Epidermal melanocyte (primary cell): ENCODE results near the gene MYBPC3.
A peak's percentile ranks its signal among the peaks of the same experiment; 100 is the strongest.
"Not testable (repeated sequence)": the region's sequence is repeated elsewhere in the genome, so short reads cannot be mapped to it uniquely, and the experiment has no call there.

ENCODE experiments used
- DNase-seq: peaks from one replicate; pipeline ENCODE4 v3.0.0; 2011; ENCODE audit warnings: low spot score; ENCODE audit not compliant: insufficient read length

The MYBPC3 gene

GRCh38 chr11:47324520-47324919, 28.0 kb downstream of the MYBPC3 start:
- no peak for DNase-seq

- DNase-seq = peak; percentile 22
Observed at GRCh38 chr11:47318166-47318565, 34.3 kb downstream of the MYBPC3 start.

- DNase-seq = no peak
Observed at GRCh38 chr11:47317064-47317828, 35.3 kb downstream of the MYBPC3 start.

GRCh38 chr11:47316501-47316900, 36.0 kb downstream of the MYBPC3 start:
- not testable (repeated sequence) for DNase-seq

- DNase-seq = no peak
Observed at GRCh38 chr11:47314992-47315391, 37.5 kb downstream of the MYBPC3 start.

- no peak for DNase-seq
Observed at GRCh38 chr11:47308050-47308823, 44.3 kb downstream of the MYBPC3 start.

GRCh38 chr11:47306484-47306844, 46.0 kb downstream of the MYBPC3 start:
- DNase-seq = no peak

- DNase-seq = no peak
Observed at GRCh38 chr11:47305734-47306483, 46.6 kb downstream of the MYBPC3 start.

- DNase-seq = no peak
Observed at GRCh38 chr11:47302853-47303252, 49.6 kb downstream of the MYBPC3 start.

GRCh38 chr11:47299078-47299477, 53.4 kb downstream of the MYBPC3 start:
- DNase-seq = no peak

GRCh38 chr11:47296045-47296444, 56.5 kb downstream of the MYBPC3 start:
- DNase-seq = no peak

- DNase-seq = no peak
Observed at GRCh38 chr11:47295385-47295784, 57.1 kb downstream of the MYBPC3 start.

- no peak for DNase-seq
Observed at GRCh38 chr11:47289856-47290255, 62.6 kb downstream of the MYBPC3 start.

- no peak for DNase-seq
Observed at GRCh38 chr11:47288066-47288465, 64.4 kb downstream of the MYBPC3 start.

GRCh38 chr11:47285969-47286770, 66.3 kb downstream of the MYBPC3 start:
- DNase-seq = no peak

- DNase-seq = no peak
Observed at GRCh38 chr11:47284151-47284550, 68.4 kb downstream of the MYBPC3 start.

GRCh38 chr11:47282462-47282861, 70.0 kb downstream of the MYBPC3 start:
- no peak for DNase-seq
